Activated naive CD4-positive, alpha-beta T cell treated with anti-CD3 and anti-CD28 coated beads, Interleukin-2, amount 50 U/mL, for 24 hours (primary cell): ENCODE data around the gene PCDHA7.
"Not testable (repeated sequence)": the region's sequence is repeated elsewhere in the genome, so short reads cannot be mapped to it uniquely, and the experiment has no call there.

ENCODE experiments used
- H3K27ac Mint-ChIP-seq: one replicate; pipeline ENCODE4 v1.8.0; 2021; ENCODE audit warnings: mild to moderate bottlenecking, mixed read lengths
- H3K27me3 Mint-ChIP-seq: one replicate; pipeline ENCODE4 v1.8.0; 2021; ENCODE audit warnings: mixed read lengths
- H3K36me3 Mint-ChIP-seq: one replicate; pipeline ENCODE4 v1.8.0; 2021; ENCODE audit warnings: mixed read lengths
- H3K4me1 Mint-ChIP-seq: one replicate; pipeline ENCODE4 v1.8.0; 2021; ENCODE audit warnings: mixed read lengths
- H3K4me3 Mint-ChIP-seq: one replicate; pipeline ENCODE4 v1.8.0; 2021; ENCODE audit warnings: mild to moderate bottlenecking, mixed read lengths
- H3K9me3 Mint-ChIP-seq: one replicate; pipeline ENCODE4 v1.8.0; 2021; ENCODE audit warnings: mixed read lengths

The PCDHA7 gene

DNA sequence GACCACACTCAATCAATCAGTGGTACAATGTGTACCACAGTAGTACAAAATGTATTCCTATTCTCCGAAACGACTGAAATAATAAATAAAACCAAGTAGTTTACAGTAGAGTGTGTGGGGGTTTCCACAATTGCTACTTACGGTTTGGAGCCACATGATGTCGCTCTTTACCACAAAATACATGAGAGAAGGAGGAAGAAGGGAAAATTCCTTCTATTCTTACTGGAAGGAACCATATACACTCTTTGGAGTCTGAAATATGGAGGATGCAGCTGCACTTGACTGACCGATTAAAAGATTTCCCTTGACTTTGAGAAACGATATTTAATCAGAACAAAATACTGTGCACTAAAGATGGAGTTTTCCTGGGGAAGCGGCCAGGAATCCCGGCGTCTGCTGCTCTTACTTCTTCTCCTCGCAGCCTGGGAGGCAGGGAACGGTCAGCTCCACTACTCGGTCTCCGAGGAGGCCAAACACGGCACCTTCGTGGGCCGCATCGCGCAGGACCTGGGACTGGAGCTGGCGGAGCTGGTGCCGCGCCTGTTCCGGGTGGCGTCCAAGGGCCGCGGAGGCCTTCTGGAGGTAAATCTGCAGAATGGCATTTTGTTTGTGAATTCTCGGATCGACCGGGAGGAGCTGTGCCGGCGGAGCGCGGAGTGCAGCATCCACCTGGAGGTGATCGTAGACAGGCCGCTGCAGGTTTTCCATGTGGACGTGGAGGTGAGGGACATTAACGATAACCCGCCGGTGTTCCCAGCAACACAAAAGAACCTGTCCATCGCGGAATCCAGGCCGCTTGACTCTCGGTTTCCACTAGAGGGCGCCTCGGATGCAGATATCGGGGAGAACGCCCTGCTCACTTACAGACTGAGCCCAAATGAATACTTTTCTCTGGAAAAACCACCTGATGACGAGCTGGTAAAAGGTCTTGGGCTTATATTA is 27.0 kb upstream of the PCDHA7 start, which contains the start of gene PCDHA4:
Gene PCDHA4, plus strand, starts transcription at position 235 of the 942 bp plus-strand sequence.
- Mint-ChIP-seq H3K4me3 (no peak within 1 kb of the TSS), H3K36me3 (peaks cover 12% of the 10 kb centered on the region), H3K4me1 (no peaks in the 10 kb centered on the region), H3K9me3 (peaks cover 20% of the 10 kb centered on the region), H3K27ac (no peak within 1 kb of the TSS), H3K27me3 (peaks cover 27% of the 10 kb centered on the region)

DNA sequence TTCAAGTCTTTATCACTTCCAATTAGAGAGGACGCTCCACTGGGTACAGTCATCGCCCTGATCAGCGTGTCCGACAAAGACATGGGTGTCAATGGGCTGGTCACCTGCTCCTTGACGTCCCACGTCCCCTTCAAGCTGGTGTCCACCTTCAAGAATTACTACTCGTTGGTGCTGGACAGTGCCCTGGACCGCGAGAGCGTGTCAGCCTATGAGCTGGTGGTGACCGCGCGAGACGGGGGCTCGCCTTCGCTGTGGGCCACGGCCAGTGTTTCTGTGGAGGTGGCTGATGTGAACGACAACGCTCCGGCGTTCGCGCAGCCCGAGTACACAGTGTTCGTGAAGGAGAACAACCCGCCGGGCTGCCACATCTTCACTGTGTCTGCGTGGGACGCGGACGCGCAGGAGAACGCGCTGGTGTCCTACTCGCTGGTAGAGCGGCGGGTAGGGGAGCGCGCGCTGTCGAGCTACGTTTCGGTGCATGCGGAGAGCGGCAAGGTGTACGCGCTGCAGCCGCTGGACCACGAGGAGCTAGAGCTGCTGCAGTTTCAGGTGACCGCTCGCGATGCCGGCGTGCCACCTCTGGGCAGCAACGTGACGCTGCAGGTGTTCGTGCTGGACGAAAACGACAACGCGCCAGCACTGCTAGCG is 25.7 kb upstream of the PCDHA7 start:
- Mint-ChIP-seq H3K9me3 (peaks cover 30% of the 10 kb centered on the region), H3K36me3 (peaks cover 15% of the 10 kb centered on the region), H3K27me3 (peaks cover 32% of the 10 kb centered on the region)
- not testable (repeated sequence) for H3K4me3 Mint-ChIP-seq, H3K27ac Mint-ChIP-seq, H3K4me1 Mint-ChIP-seq

DNA sequence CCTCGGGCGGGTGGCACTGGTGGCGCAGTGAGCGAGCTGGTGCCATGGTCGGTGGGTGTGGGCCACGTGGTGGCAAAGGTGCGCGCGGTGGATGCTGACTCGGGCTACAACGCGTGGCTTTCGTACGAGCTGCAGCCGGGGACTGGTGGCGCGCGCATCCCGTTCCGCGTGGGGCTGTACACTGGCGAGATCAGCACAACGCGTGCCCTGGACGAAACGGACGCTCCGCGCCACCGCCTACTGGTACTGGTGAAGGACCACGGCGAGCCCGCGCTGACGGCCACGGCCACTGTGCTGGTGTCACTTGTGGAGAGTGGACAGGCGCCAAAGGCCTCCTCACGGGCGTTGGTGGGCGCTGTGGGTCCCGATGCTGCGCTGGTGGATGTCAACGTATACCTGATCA is 25.2 kb upstream of the PCDHA7 start:
- Mint-ChIP-seq H3K4me3 (no peak overlapping the region), H3K4me1 (no peaks in the 10 kb centered on the region), H3K27ac (no peak overlapping the region), H3K9me3 (peaks cover 25% of the 10 kb centered on the region), H3K27me3 (peaks cover 28% of the 10 kb centered on the region), H3K36me3 (peaks cover 14% of the 10 kb centered on the region)

DNA sequence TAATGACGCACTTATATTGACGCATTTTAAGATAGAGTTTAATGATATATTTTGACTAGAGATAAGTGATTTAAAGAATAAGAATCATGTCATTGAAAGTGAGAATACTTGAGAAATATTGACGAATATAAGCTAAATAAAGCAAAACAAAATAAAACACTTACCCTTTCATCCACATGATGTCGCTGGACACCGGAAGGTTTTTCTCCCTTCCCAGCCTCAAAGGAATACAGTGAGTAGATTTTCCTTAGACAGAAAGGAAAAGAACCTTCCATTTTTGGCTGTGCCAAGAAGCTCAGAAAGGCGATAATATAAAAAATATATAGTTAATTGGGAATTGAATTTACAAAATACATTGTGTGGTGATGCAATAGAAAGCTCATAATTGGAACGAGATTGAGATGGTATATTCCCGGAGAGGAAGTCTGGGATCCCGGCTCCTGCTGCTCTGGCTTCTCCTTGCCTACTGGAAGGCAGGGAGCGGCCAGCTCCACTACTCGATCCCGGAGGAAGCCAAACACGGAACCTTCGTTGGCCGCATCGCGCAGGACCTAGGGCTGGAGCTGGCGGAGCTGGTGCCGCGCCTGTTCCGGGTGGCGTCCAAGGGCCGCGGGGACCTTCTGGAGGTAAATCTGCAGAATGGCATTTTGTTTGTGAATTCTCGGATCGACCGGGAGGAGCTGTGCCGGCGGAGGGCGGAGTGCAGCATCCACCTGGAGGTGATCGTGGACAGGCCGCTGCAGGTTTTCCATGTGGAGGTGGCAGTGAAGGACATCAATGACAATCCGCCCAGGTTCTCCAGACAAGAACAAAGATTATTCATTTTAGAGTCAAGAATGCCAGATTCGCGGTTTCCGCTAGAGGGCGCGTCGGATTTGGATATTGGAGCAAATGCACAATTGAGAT is 12.4 kb upstream of the PCDHA7 start, which contains the start of gene PCDHA5:
Gene PCDHA5, plus strand, starts transcription at position 239 of the 906 bp plus-strand sequence.
- Mint-ChIP-seq H3K9me3 (peaks cover 13% of the 10 kb centered on the region), H3K27ac (no peak within 1 kb of the TSS), H3K27me3 (peaks cover 26% of the 10 kb centered on the region), H3K4me3 (no peak within 1 kb of the TSS), H3K36me3 (peaks cover 4% of the 10 kb centered on the region), H3K4me1 (no peaks in the 10 kb centered on the region)

DNA sequence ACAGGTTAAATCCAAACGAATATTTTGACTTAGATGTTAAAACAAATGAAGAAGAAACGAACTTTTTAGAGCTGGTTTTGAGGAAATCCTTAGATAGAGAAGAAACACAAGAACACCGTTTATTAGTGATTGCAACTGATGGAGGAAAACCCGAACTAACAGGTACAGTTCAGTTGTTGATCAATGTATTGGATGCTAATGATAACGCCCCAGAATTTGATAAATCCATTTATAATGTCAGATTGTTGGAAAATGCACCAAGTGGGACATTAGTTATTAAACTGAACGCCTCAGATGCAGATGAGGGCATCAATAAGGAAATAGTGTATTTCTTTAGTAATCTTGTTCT is 11.8 kb upstream of the PCDHA7 start:
- peaks cover 19% of the 10 kb centered on the region for H3K9me3 Mint-ChIP-seq
- H3K27me3 Mint-ChIP-seq = peaks cover 31% of the 10 kb centered on the region
- H3K4me3 Mint-ChIP-seq = no peak overlapping the region
- peaks cover 6% of the 10 kb centered on the region for H3K36me3 Mint-ChIP-seq
- no peaks in the 10 kb centered on the region for H3K4me1 Mint-ChIP-seq
- H3K27ac Mint-ChIP-seq = no peak overlapping the region

DNA sequence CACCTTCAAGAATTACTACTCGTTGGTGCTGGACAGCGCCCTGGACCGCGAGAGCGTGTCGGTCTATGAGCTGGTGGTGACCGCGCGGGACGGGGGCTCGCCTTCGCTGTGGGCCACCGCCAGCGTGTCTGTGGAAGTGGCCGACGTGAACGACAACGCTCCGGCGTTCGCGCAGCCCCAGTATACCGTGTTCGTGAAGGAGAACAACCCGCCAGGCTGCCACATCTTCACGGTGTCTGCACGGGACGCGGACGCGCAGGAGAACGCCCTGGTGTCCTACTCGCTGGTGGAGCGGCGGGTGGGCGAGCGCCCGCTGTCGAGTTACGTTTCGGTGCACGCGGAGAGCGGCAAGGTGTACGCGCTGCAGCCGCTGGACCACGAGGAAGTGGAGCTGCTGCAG is 11.1 kb upstream of the PCDHA7 start:
- not testable (repeated sequence) for H3K4me3 Mint-ChIP-seq, H3K4me1 Mint-ChIP-seq, H3K36me3 Mint-ChIP-seq, H3K27ac Mint-ChIP-seq
- peaks cover 13% of the 10 kb centered on the region for H3K9me3 Mint-ChIP-seq
- peaks cover 32% of the 10 kb centered on the region for H3K27me3 Mint-ChIP-seq

DNA sequence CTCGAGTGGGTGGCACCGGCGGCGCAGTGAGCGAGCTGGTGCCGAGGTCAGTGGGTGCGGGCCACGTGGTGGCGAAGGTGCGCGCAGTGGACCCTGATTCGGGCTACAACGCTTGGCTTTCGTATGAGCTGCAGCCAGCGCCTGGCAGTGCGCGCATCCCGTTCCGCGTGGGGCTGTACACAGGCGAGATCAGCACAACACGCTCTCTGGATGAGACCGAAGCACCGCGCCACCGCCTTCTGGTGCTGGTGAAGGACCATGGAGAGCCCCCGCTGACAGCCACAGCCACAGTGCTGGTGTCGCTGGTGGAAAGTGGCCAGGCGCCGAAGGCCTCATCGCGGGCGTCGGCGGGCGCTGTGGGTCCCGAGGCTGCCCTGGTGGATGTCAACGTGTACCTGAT is 10.6 kb upstream of the PCDHA7 start:
- no peak overlapping the region for H3K4me3 Mint-ChIP-seq
- H3K4me1 Mint-ChIP-seq = no peaks in the 10 kb centered on the region
- peaks cover 11% of the 10 kb centered on the region for H3K9me3 Mint-ChIP-seq
- H3K36me3 Mint-ChIP-seq = peaks cover 8% of the 10 kb centered on the region
- H3K27ac Mint-ChIP-seq = no peak overlapping the region
- H3K27me3 Mint-ChIP-seq = peaks cover 31% of the 10 kb centered on the region

DNA sequence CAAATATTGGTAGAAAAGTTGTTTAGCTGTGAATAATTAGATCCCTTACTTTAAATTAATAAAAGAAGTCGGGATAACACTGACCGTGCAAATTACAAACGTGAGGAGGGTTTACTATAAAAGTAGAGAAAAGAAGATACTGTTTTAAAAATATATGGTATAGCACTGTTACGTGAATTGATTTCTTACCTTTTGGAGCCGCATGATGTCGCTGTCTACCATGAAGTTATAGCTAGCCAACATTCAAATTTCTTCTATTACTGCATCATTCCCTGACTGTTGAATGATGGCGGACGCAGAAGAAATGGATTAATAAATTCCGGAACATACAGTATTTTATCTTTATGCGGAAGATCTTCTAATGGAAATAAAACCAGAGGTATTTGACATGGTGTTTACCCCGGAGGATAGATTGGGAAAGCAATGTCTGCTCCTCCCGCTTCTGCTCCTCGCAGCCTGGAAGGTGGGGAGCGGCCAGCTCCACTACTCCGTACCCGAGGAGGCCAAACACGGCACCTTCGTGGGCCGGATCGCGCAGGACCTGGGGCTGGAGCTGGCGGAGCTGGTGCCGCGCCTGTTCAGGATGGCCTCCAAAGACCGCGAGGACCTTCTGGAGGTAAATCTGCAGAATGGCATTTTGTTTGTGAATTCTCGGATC is 6.2 kb upstream of the PCDHA7 start, which contains the start of gene PCDHA6:
Gene PCDHA6, plus strand, starts transcription at position 257 of the 658 bp plus-strand sequence. Its CDS starts 132 bp downstream, at position 389.
- Mint-ChIP-seq H3K4me3 (no peak within 1 kb of the TSS), H3K27ac (no peak within 1 kb of the TSS), H3K4me1 (no peaks in the 10 kb centered on the region), H3K9me3 (peaks cover 16% of the 10 kb centered on the region), H3K36me3 (peaks cover 18% of the 10 kb centered on the region), H3K27me3 (peaks cover 43% of the 10 kb centered on the region)

DNA sequence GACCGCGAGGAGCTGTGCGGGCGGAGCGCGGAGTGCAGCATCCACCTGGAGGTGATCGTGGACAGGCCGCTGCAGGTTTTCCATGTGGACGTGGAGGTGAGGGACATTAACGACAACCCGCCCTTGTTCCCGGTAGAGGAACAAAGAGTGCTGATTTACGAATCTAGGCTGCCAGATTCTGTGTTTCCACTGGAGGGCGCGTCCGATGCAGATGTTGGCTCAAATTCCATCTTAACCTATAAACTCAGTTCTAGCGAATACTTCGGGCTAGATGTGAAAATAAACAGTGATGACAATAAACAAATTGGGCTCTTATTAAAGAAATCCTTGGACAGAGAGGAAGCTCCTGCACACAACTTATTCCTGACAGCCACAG is 5.7 kb upstream of the PCDHA7 start:
- H3K9me3 Mint-ChIP-seq = peaks cover 21% of the 10 kb centered on the region
- no peak overlapping the region for H3K27ac Mint-ChIP-seq
- peaks cover 21% of the 10 kb centered on the region for H3K36me3 Mint-ChIP-seq
- H3K4me1 Mint-ChIP-seq = no peaks in the 10 kb centered on the region
- H3K4me3 Mint-ChIP-seq = no peak overlapping the region
- peaks cover 47% of the 10 kb centered on the region for H3K27me3 Mint-ChIP-seq

DNA sequence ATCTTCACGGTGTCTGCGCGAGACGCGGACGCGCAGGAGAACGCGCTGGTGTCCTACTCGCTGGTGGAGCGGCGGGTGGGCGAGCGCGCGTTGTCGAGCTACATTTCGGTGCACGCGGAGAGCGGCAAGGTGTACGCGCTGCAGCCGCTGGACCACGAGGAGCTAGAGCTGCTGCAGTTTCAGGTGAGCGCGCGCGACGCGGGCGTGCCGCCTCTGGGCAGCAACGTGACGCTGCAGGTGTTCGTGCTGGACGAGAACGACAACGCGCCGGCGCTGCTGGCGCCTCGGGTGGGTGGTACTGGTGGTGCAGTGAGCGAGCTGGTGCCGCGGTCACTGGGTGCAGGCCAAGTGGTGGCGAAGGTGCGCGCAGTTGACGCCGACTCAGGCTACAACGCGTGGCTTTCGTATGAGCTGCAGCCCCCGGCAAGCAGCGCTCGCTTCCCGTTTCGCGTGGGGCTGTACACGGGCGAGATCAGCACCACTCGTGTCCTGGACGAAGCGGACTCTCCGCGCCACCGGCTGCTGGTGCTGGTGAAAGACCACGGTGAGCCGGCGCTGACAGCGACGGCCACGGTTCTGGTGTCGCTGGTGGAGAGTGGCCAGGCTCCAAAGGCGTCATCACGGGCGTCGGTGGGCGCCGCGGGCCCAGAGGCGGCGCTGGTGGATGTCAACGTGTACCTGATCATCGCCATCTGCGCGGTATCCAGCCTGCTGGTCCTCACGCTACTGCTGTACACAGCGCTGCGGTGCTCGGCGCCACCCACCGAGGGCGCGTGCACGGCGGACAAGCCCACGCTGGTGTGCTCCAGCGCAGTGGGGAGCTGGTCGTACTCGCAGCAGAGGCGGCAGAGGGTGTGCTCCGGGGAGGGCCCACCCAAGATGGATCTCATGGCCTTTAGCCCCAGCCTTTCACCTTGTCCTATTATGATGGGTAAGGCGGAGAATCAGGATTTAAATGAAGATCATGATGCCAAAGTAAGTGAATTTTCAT is 4.3 kb upstream of the PCDHA7 start:
- Mint-ChIP-seq H3K36me3 (peaks cover 24% of the 10 kb centered on the region), H3K27me3 (peaks cover 57% of the 10 kb centered on the region), H3K9me3 (peaks cover 25% of the 10 kb centered on the region)
- not testable (repeated sequence) for H3K27ac Mint-ChIP-seq, H3K4me3 Mint-ChIP-seq, H3K4me1 Mint-ChIP-seq

DNA sequence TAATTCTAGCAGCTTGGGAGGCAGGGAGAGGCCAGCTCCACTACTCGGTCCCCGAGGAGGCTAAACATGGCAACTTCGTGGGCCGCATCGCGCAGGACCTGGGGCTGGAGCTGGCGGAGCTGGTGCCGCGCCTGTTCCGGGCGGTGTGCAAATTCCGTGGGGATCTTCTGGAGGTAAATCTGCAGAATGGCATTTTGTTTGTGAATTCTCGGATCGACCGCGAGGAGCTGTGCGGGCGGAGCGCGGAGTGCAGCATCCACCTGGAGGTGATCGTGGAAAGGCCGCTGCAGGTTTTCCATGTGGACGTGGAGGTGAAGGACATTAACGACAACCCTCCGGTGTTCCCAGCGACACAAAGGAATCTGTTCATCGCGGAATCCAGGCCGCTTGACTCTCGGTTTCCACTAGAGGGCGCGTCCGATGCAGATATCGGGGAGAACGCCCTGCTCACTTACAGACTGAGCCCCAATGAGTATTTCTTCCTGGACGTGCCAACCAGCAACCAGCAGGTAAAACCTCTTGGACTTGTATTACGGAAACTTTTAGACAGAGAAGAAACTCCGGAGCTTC is 455 bp downstream of the PCDHA7 start:
- not testable (repeated sequence) for H3K27ac Mint-ChIP-seq, H3K4me1 Mint-ChIP-seq, H3K4me3 Mint-ChIP-seq
- peaks cover 15% of the 10 kb centered on the region for H3K9me3 Mint-ChIP-seq
- peaks cover 36% of the 10 kb centered on the region for H3K27me3 Mint-ChIP-seq
- H3K36me3 Mint-ChIP-seq = peaks cover 13% of the 10 kb centered on the region

DNA sequence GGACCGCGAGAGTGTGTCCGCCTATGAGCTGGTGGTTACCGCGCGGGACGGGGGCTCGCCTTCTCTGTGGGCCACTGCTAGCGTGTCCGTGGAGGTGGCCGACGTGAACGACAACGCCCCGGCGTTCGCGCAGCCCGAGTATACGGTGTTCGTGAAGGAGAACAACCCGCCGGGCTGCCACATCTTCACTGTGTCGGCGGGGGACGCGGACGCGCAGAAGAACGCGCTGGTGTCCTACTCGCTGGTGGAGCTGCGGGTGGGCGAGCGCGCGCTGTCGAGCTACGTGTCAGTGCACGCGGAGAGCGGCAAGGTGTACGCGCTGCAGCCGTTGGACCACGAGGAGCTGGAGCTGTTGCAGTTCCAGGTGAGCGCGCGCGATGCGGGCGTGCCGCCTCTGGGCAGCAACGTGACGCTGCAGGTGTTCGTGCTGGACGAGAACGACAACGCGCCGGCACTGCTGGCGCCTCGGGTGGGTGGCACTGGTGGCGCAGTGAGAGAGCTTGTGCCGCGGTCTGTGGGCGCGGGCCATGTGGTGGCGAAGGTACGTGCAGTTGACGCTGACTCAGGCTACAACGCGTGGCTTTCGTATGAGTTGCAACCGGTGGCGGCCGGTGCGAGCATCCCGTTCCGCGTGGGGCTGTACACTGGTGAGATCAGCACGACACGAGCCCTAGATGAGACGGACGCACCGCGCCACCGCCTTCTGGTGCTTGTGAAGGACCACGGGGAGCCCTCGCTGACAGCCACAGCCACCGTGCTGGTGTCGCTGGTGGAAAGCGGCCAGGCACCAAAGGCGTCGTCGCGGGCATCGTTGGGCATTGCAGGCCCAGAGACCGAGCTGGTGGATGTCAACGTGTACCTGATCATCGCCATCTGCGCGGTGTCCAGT is 1.8 kb downstream of the PCDHA7 start:
- H3K27me3 Mint-ChIP-seq = peaks cover 41% of the 10 kb centered on the region
- H3K27ac Mint-ChIP-seq = no peak overlapping the region
- H3K4me1 Mint-ChIP-seq = no peaks in the 10 kb centered on the region
- peaks cover 16% of the 10 kb centered on the region for H3K36me3 Mint-ChIP-seq
- peaks cover 24% of the 10 kb centered on the region for H3K9me3 Mint-ChIP-seq
- H3K4me3 Mint-ChIP-seq = no peak overlapping the region
